Natural killer cell treated with Interleukin-12 subunit alpha and Interleukin-12 subunit beta and Interleukin-15 and Interleukin-18, amount 100 ng/mL, for 72 hours (primary cell): ENCODE data around the gene NUDT22. TPM values are rescaled to one million over a fixed set of nuclear protein-coding genes. Genes with fewer than 3 reads are reported as not detected.
A peak's percentile ranks its signal among the peaks of the same experiment; 100 is the strongest.

ENCODE experiments used
- ATAC-seq, 2 donors: fragments of 150-1000 bp; cut with Tn5 transposase in 1 of 2; sonication (Bioruptor Pico), chemical (Tn5 transposase) in 1 of 2; 2 replicates each; pipeline ENCODE4 v1.10.0; 2021
- DNase-seq: peaks from one replicate; pipeline ENCODE4 v3.0.0; 2022; ENCODE audit warnings: low spot score
- H3K27ac Mint-ChIP-seq, 2 donors: 1 replicate in 1 of 2; 2 replicates in 1 of 2; pipeline ENCODE4 v1.8.0; 2022; ENCODE audit warnings: mixed read lengths in 2 of 2, mild to moderate bottlenecking in 1 of 2, moderate library complexity in 1 of 2
- H3K27me3 Mint-ChIP-seq, 2 donors: 1 replicate in 1 of 2; 2 replicates in 1 of 2; pipeline ENCODE4 v1.8.0; 2022; ENCODE audit warnings: mixed read lengths in 2 of 2
- H3K36me3 Mint-ChIP-seq: one replicate; pipeline ENCODE4 v1.8.0; 2022; ENCODE audit warnings: mixed read lengths
- H3K4me1 Mint-ChIP-seq, 2 donors: 1 replicate in 1 of 2; 2 replicates in 1 of 2; pipeline ENCODE4 v1.8.0; 2022; ENCODE audit warnings: low read depth in 2 of 2, mixed read lengths in 2 of 2, mild to moderate bottlenecking in 1 of 2
- H3K4me3 Mint-ChIP-seq: one replicate; pipeline ENCODE4 v1.8.0; 2022; ENCODE audit warnings: mixed read lengths
- H3K9me3 Mint-ChIP-seq: 2 replicates; pipeline ENCODE4 v1.8.0; 2022; ENCODE audit warnings: mixed read lengths
- total RNA-seq, 2 donors: library from RNA; stranded (reverse); gene quantifications; one replicate each; pipeline ENCODE4 v1.2.3, GENCODE V29; 2022

NUDT22 gene
- total RNA-seq, 2 donors from 2014 or later, result 83.6 to 120 TPM

DNA sequence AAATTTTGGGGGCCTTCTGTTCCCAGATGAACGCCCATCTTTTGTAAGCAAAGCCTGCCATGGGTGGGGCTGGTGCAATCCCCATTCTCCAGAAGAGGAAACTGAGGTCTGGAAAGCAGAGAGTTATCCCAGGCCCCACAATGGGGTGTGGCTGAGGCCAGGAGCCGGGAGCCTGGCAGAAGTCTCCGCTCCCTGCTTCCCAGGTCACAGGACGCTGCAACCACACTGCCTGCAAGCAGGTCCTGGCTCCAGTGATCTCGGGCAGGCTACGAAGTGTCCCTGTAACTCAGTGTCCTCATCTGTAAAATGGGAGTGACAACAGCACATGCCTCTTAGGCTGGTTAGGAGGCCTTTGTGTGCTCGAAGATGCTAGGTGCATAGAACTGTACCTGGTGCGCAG lies 27.0 kb downstream of the NUDT22 start:
- no peaks in the 10 kb centered on the region for H3K9me3 Mint-ChIP-seq
- DNase-seq (no peak), ATAC-seq (no peak)
- no peaks in the 10 kb centered on the region for H3K27me3 Mint-ChIP-seq
- no peaks in the 10 kb centered on the region for H3K36me3 Mint-ChIP-seq
- peak overlapping the region; percentile 89 for H3K4me3 Mint-ChIP-seq
- H3K4me1 Mint-ChIP-seq, result peaks cover 8 to 18% of the 10 kb centered on the region in 2 donors
- no peak overlapping the region for H3K27ac Mint-ChIP-seq

- Mint-ChIP-seq H3K4me3 (peak overlapping the region; percentile 12), H3K27ac (peak overlapping the region in 1 of 2 donors; percentile 76), H3K27me3 (no peaks in the 10 kb centered on the region), H3K4me1 (peaks cover 6 to 16% of the 10 kb centered on the region in 2 donors), H3K36me3 (no peaks in the 10 kb centered on the region), H3K9me3 (no peaks in the 10 kb centered on the region)
- ATAC-seq (no peak), DNase-seq (no peak)
These were observed 27.4 kb downstream of the NUDT22 start for GRCh38 chr11:64253481-64253880.

- Mint-ChIP-seq H3K4me3 (no peak overlapping the region), H3K36me3 (peaks cover 1% of the 10 kb centered on the region), H3K27me3 (no peaks in the 10 kb centered on the region), H3K4me1 (peaks cover 8 to 17% of the 10 kb centered on the region in 2 donors), H3K27ac (no peak overlapping the region), H3K9me3 (no peaks in the 10 kb centered on the region)
- ATAC-seq, result no peak
- no peak for DNase-seq
These were observed 28.3 kb downstream of the NUDT22 start for GRCh38 chr11:64254326-64254725.

GRCh38 chr11:64255135-64256128 lies 29.4 kb downstream of the NUDT22 start:
- no peak overlapping the region for H3K27ac Mint-ChIP-seq
- ATAC-seq (no peak), DNase-seq (no peak)
- H3K4me1 Mint-ChIP-seq, result peaks cover 16 to 26% of the 10 kb centered on the region in 2 donors
- peaks cover 8% of the 10 kb centered on the region for H3K36me3 Mint-ChIP-seq
- H3K4me3 Mint-ChIP-seq, result no peak overlapping the region
- no peaks in the 10 kb centered on the region for H3K27me3 Mint-ChIP-seq
- H3K9me3 Mint-ChIP-seq, result no peaks in the 10 kb centered on the region

GRCh38 chr11:64256300-64256699 lies 30.2 kb downstream of the NUDT22 start:
- Mint-ChIP-seq H3K27me3 (no peaks in the 10 kb centered on the region), H3K27ac (no peak overlapping the region), H3K36me3 (peaks cover 8% of the 10 kb centered on the region), H3K9me3 (no peaks in the 10 kb centered on the region), H3K4me3 (no peak overlapping the region), H3K4me1 (peaks cover 16 to 26% of the 10 kb centered on the region in 2 donors)
- DNase-seq (no peak), ATAC-seq (no peak)

DNA sequence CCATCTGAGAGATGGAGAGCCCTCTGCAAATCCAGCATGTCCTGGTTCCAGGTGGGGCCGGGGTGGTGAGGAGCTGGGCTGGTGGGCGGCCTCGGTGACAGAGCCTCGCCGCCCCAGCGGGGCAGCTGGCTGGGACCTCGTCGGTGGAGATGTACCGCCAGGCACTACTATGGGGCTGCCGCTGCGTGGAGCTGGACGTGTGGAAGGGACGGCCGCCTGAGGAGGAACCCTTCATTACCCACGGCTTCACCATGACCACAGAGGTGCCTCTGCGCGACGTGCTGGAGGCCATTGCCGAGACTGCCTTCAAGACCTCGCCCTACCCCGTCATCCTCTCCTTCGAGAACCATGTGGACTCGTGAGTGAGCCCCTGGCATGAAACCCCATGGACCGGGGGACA lies 32.3 kb downstream of the NUDT22 start:
- ATAC-seq (no peak), DNase-seq (no peak)
- H3K36me3 Mint-ChIP-seq, result peaks cover 8% of the 10 kb centered on the region
- H3K27ac Mint-ChIP-seq, result peak overlapping the region in 1 of 2 donors; percentile 53
- H3K9me3 Mint-ChIP-seq, result no peaks in the 10 kb centered on the region
- no peaks in the 10 kb centered on the region for H3K27me3 Mint-ChIP-seq
- H3K4me1 Mint-ChIP-seq, result peaks cover 10 to 20% of the 10 kb centered on the region in 2 donors
- H3K4me3 Mint-ChIP-seq, result no peak overlapping the region

DNA sequence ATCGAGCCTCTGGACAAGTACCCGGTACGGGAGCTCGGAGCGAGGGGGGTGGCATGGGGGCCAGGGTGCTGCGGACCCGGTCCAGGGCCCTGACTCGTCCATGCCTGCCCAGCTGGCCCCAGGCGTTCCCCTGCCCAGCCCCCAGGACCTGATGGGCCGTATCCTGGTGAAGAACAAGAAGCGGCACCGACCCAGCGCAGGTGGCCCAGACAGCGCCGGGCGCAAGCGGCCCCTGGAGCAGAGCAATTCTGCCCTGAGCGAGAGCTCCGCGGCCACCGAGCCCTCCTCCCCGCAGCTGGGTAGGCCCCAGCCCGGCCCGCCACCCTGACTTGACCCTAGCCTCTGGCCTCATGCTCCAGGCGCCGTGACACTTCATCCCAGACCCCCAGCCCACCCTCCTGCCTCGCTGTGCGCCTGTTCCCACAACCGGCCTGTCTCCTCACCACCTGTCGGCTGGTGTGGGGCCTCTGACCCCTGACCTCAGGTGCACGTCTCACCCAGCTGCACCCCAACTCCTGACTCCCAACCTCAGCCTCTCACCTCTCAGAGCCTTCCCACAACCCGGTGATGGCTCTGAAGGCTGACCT lies 33.0 kb downstream of the NUDT22 start:
- H3K36me3 Mint-ChIP-seq, result peaks cover 8% of the 10 kb centered on the region
- DNase-seq, result no peak
- ATAC-seq, result no peak
- no peaks in the 10 kb centered on the region for H3K9me3 Mint-ChIP-seq
- H3K4me1 Mint-ChIP-seq, result peaks cover 10 to 15% of the 10 kb centered on the region in 2 donors
- H3K27ac Mint-ChIP-seq, result peak overlapping the region; percentile 52 to 84
- H3K27me3 Mint-ChIP-seq, result no peaks in the 10 kb centered on the region
- H3K4me3 Mint-ChIP-seq, result peak overlapping the region; percentile 6

- ATAC-seq (peak; percentile 39 to 77), DNase-seq (no peak)
- Mint-ChIP-seq H3K36me3 (peaks cover 8% of the 10 kb centered on the region), H3K4me1 (peaks cover 10 to 15% of the 10 kb centered on the region in 2 donors), H3K27me3 (no peaks in the 10 kb centered on the region), H3K9me3 (no peaks in the 10 kb centered on the region), H3K4me3 (peak overlapping the region; percentile 6), H3K27ac (peak overlapping the region; percentile 52 to 84)
These were observed 33.5 kb downstream of the NUDT22 start for GRCh38 chr11:64259533-64260067.

DNA sequence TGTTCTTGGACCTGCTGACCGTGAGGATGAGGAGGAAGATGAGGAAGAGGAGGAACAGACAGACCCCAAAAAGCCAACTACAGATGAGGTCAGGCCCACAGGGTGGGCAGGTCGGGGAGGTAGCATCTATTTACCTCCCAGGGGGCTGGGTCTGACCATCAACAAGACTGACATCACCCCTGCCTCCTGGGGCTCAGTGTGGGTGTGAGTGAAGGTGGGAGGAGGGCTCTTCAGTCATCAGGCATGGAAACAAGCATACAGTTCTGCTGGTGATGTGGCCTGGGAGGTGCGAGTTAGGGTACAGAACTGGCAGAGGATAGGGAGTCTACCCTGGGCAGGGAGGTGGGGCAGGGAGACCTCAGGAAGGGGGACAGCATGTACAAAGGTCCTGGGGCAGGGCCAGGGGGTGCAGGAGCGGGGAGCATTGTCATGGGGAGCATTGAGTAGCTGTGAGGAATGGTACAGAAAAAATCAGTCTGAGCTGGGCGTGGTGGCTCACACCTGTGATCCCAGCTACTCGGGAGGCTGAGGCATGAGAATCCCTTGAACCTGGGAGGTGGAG lies 34.2 kb downstream of the NUDT22 start:
- H3K27me3 Mint-ChIP-seq, result no peaks in the 10 kb centered on the region
- peak overlapping the region; percentile 6 for H3K4me3 Mint-ChIP-seq
- DNase-seq (no peak), ATAC-seq (peak in 1 of 2 donors; percentile 17)
- no peaks in the 10 kb centered on the region for H3K9me3 Mint-ChIP-seq
- H3K36me3 Mint-ChIP-seq, result peaks cover 8% of the 10 kb centered on the region
- H3K27ac Mint-ChIP-seq, result peak overlapping the region; percentile 52 to 84
- peaks cover 10 to 15% of the 10 kb centered on the region in 2 donors for H3K4me1 Mint-ChIP-seq

DNA sequence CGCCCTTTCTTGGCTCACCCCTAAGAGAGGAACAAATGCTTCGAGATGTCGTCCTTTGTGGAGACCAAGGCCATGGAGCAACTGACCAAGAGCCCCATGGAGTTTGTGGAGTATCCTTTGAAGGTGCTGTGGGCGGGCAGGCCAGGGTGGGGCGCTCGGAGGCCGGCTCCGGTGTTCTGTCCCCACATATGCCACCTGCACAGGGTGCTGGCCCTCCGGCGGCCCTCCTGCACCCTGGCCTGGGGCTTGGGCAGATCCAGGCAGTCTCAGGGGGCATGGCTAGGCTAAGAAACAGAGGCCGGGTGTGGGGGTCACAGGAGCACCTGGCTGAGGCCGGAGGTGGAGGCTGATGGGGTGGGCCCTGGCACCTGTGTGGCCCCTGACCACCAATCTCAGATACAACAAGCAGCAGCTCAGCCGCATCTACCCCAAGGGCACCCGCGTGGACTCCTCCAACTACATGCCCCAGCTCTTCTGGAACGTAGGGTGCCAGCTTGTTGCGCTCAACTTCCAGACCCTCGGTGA lies 35.5 kb downstream of the NUDT22 start:
- Mint-ChIP-seq H3K4me1 (peaks cover 10 to 15% of the 10 kb centered on the region in 2 donors), H3K36me3 (peaks cover 8% of the 10 kb centered on the region)
- ATAC-seq, result no peak

GRCh38 chr11:64262271-64263002 lies 36.4 kb downstream of the NUDT22 start:
- H3K36me3 Mint-ChIP-seq, result peaks cover 8% of the 10 kb centered on the region
- H3K4me3 Mint-ChIP-seq, result no peak overlapping the region
- no peaks in the 10 kb centered on the region for H3K27me3 Mint-ChIP-seq
- no peaks in the 10 kb centered on the region for H3K9me3 Mint-ChIP-seq
- DNase-seq (no peak), ATAC-seq (no peak)
- no peak overlapping the region for H3K27ac Mint-ChIP-seq
- peaks cover 11 to 15% of the 10 kb centered on the region in 2 donors for H3K4me1 Mint-ChIP-seq

More for the DNA sequence above, 35.5 kb downstream of the NUDT22 start:
- no peaks in the 10 kb centered on the region for H3K27me3 Mint-ChIP-seq
- H3K27ac Mint-ChIP-seq, result no peak overlapping the region
- no peaks in the 10 kb centered on the region for H3K9me3 Mint-ChIP-seq
- DNase-seq, result no peak
- H3K4me3 Mint-ChIP-seq, result no peak overlapping the region

DNA sequence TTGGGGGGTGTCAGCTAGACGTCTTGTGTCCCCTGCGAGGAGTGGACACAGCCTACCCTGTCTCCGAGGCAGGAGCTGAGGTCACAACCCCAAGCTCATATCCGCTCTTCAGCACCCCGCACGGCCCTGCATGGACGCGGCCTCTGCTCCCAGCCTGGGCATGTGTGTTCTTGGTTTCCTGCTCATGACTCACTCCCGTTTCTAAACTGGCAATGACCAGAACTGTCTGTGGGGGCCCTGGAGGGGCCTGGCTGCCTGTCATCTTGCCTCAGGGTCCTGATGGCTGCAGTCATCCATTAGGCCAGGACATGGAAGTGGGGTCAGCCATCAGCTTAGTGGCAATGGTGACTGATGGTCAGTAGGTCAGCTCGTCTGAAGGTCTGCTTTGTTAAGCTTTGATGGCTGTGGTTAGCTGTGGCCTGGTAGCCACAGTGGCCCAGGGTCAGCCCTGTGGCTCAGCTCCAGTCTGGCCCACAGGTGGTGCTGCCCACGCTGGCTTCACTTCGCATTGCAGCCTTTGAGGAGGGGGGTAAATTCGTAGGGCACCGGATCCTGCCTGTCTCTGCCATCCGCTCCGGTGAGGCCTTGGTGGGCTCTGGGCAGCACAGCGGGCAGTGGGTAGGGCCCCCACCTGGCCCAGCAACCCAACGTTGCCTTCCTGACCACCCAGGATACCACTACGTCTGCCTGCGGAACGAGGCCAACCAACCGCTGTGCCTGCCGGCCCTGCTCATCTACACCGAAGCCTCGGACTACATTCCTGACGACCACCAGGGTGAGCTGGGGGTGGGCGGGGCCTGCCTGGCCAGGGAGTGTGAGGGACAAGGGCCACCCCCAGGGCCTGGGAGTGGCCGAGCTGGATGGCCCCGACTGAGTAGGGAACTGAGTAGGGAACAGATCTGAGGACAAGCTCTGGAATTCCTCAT lies 37.2 kb downstream of the NUDT22 start:
- no peak overlapping the region for H3K4me3 Mint-ChIP-seq
- ATAC-seq (no peak), DNase-seq (no peak)
- peaks cover 19 to 23% of the 10 kb centered on the region in 2 donors for H3K4me1 Mint-ChIP-seq
- H3K27ac Mint-ChIP-seq, result no peak overlapping the region
- H3K27me3 Mint-ChIP-seq, result no peaks in the 10 kb centered on the region
- H3K9me3 Mint-ChIP-seq, result no peaks in the 10 kb centered on the region
- peaks cover 8% of the 10 kb centered on the region for H3K36me3 Mint-ChIP-seq
